HUDEP-2 (cell line): ENCODE data around the gene NOD1.

Experiments
- DNase-seq, 76 experiments: peaks; one replicate each; lab custom pipeline; 2025; ENCODE audit not compliant: unreplicated experiment in 76 of 76; lab: John Stamatoyannopoulos, UW

Gene NOD1

GRCh38 chr7:30379741-30380140 lies 98.8 kb downstream of the NOD1 start:
- no peak for DNase-seq

DNA sequence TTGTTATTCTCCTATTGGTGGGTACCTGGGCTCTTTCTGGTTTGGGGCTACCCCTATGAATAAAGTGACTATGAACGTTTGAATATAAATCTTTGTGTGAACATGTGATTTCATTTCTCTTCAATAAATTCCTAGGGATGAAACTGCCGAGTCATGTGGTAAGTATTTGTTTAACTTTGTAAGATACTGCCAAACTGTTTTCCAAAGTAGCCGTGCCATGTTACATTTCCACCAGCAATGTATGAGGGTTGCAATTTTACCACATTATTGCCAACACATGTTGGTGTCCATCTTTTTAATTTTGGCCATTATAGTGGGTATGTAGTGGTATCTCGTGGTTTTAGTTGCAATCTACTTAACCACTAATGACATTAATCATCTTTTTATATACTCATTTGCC lies 99.5 kb downstream of the NOD1 start:
- DNase-seq, result no peak

- DNase-seq, result no peak
These were observed 100.3 kb downstream of the NOD1 start for GRCh38 chr7:30378275-30378674.
